Stimulated activated CD4-positive, alpha-beta T cell treated with anti-CD3 and anti-CD28 coated beads, Interleukin-2, amount 100 ng/mL, for 48 hours (primary cell): ENCODE results near the gene TRANK1.

Source experiments
- DNase-seq, 2 donors: peaks; one replicate each; pipeline ENCODE4 v3.0.0-alpha.2; 2020

The TRANK1 gene

GRCh38 chr3:36786921-36787890 lies 157.6 kb downstream of the TRANK1 start:
- DNase-seq, result no peak

DNA sequence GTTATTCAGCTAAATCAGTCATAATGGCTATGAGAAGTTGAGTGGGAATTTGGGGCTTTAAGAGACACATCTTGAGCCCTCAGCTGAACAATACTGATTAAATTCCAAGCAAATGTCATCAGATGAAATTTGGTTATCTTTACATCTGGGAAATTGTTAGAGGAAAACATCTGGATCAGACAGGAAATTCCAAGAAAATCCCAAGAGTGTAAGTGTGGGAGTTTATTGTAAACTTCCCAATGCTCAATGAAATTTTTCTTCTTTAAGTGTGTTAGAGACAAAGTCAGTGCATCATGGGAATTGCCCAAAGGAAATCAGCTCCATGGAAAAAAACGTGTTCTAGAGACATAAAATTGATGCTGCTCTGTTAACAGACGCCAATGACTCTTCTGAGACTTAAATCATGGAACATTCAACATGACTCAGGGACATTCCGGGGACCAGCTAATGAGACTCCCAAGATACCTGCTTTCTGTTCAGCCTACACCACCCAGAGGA lies 160.7 kb downstream of the TRANK1 start:
- DNase-seq, result no peak

- DNase-seq, result no peak
These were observed 167.2 kb downstream of the TRANK1 start for GRCh38 chr3:36777424-36778218.
